ENCODE measurements around the gene TRIP11.

Gene TRIP11

GRCh38 chr14:91961297-91962220 lies 78.3 kb downstream of the TRIP11 start:
- H3K9me3 ChIP-seq (replicated peaks; ENCODE audit: insufficient read depth, low read length): no peaks in the 10 kb centered on the region
- DNase-seq: no peak
- H3K4me1 ChIP-seq (ENCODE audit: low read length): no peaks in the 10 kb centered on the region
- no peak overlapping the region for H3K9ac ChIP-seq (ENCODE audit: low read length)
- H3K36me3 ChIP-seq (replicated peaks; ENCODE audit: insufficient read depth, low read length): no peaks in the 10 kb centered on the region
- H3K27me3 ChIP-seq (replicated peaks; ENCODE audit: insufficient read depth, low read length): no peaks in the 10 kb centered on the region
- no peaks in the 10 kb centered on the region for H3K79me2 ChIP-seq (ENCODE audit: low read length)
- H3K27ac ChIP-seq (ENCODE audit: low read length): no peak overlapping the region
- no peaks in the 10 kb centered on the region for H4K20me1 ChIP-seq (ENCODE audit: insufficient read depth, low read length)
- H2AFZ ChIP-seq (ENCODE audit: low read length): no peak overlapping the region
- TF ChIP-seq, protein P1, sequence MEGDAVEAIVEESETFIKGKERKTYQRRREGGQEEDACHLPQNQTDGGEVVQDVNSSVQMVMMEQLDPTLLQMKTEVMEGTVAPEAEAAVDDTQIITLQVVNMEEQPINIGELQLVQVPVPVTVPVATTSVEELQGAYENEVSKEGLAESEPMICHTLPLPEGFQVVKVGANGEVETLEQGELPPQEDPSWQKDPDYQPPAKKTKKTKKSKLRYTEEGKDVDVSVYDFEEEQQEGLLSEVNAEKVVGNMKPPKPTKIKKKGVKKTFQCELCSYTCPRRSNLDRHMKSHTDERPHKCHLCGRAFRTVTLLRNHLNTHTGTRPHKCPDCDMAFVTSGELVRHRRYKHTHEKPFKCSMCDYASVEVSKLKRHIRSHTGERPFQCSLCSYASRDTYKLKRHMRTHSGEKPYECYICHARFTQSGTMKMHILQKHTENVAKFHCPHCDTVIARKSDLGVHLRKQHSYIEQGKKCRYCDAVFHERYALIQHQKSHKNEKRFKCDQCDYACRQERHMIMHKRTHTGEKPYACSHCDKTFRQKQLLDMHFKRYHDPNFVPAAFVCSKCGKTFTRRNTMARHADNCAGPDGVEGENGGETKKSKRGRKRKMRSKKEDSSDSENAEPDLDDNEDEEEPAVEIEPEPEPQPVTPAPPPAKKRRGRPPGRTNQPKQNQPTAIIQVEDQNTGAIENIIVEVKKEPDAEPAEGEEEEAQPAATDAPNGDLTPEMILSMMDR (IDR thresholded peaks at IDR 0.05; ENCODE audit: low read length): no peak
- TF ChIP-seq EZH2phosphoT487 (IDR thresholded peaks at IDR 0.05; ENCODE audit: low read length) (no peak), EZH2 (optimal IDR thresholded peaks at IDR 0.05; ENCODE audit: low read depth, low read length) (no peak)
- H3K9me2 ChIP-seq (replicated peaks; ENCODE audit: insufficient read depth, low read length): no peaks in the 10 kb centered on the region
- H3K4me2 ChIP-seq (ENCODE audit: low read depth, low read length): no peak overlapping the region
- H3F3A ChIP-seq (ENCODE audit: insufficient read depth, low read length): no peaks in the 10 kb centered on the region
- no peak overlapping the region for H3K4me3 ChIP-seq (ENCODE audit: low read length)

GRCh38 chr14:91957876-91958313 lies 82.0 kb downstream of the TRIP11 start:
- no peaks in the 10 kb centered on the region for H3K9me3 ChIP-seq (replicated peaks; ENCODE audit: insufficient read depth, low read length)
- H2AFZ ChIP-seq (ENCODE audit: low read length): no peak overlapping the region
- H3K9me2 ChIP-seq (replicated peaks; ENCODE audit: insufficient read depth, low read length): no peaks in the 10 kb centered on the region
- no peaks in the 10 kb centered on the region for H3F3A ChIP-seq (ENCODE audit: insufficient read depth, low read length)
- H3K9ac ChIP-seq (ENCODE audit: low read length): no peak overlapping the region
- no peaks in the 10 kb centered on the region for H3K36me3 ChIP-seq (replicated peaks; ENCODE audit: insufficient read depth, low read length)
- no peak overlapping the region for H3K27ac ChIP-seq (ENCODE audit: low read length)
- H3K4me1 ChIP-seq (ENCODE audit: low read length): no peaks in the 10 kb centered on the region
- DNase-seq: no peak
- H3K4me2 ChIP-seq (ENCODE audit: low read depth, low read length): no peak overlapping the region
- TF ChIP-seq EZH2 (optimal IDR thresholded peaks at IDR 0.05; ENCODE audit: low read depth, low read length): no peak
- TF ChIP-seq, protein P1 (IDR thresholded peaks at IDR 0.05; ENCODE audit: low read length): no peak
- TF ChIP-seq EZH2phosphoT487 (IDR thresholded peaks at IDR 0.05; ENCODE audit: low read length): no peak
- H3K79me2 ChIP-seq (ENCODE audit: low read length): no peaks in the 10 kb centered on the region
- H3K27me3 ChIP-seq (replicated peaks; ENCODE audit: insufficient read depth, low read length): no peaks in the 10 kb centered on the region
- H3K4me3 ChIP-seq (ENCODE audit: low read length): no peak overlapping the region
- no peaks in the 10 kb centered on the region for H4K20me1 ChIP-seq (ENCODE audit: insufficient read depth, low read length)

- Histone ChIP-seq H2AFZ (ENCODE audit: low read length) (no peak overlapping the region), H3K79me2 (ENCODE audit: low read length) (no peaks in the 10 kb centered on the region), H3K4me2 (ENCODE audit: low read depth, low read length) (no peak overlapping the region), H3K9ac (ENCODE audit: low read length) (no peak overlapping the region), H4K20me1 (ENCODE audit: insufficient read depth, low read length) (no peaks in the 10 kb centered on the region), H3K9me2 (replicated peaks; ENCODE audit: insufficient read depth, low read length) (no peaks in the 10 kb centered on the region), H3K27ac (ENCODE audit: low read length) (no peak overlapping the region), H3K36me3 (replicated peaks; ENCODE audit: insufficient read depth, low read length) (no peaks in the 10 kb centered on the region), H3K4me3 (ENCODE audit: low read length) (no peak overlapping the region), H3F3A (ENCODE audit: insufficient read depth, low read length) (no peaks in the 10 kb centered on the region), H3K9me3 (replicated peaks; ENCODE audit: insufficient read depth, low read length) (no peaks in the 10 kb centered on the region), H3K4me1 (ENCODE audit: low read length) (no peaks in the 10 kb centered on the region), H3K27me3 (replicated peaks; ENCODE audit: insufficient read depth, low read length) (no peaks in the 10 kb centered on the region)
- DNase-seq: no peak
- TF ChIP-seq EZH2phosphoT487 (IDR thresholded peaks at IDR 0.05; ENCODE audit: low read length): no peak
- TF ChIP-seq EZH2 (optimal IDR thresholded peaks at IDR 0.05; ENCODE audit: low read depth, low read length): no peak
- TF ChIP-seq, protein P1 (IDR thresholded peaks at IDR 0.05; ENCODE audit: low read length): no peak
Measured at GRCh38 chr14:91956616-91957015, 83.2 kb downstream of the TRIP11 start.

Data from MM.1S (cell line).